Bronchial epithelial cell (primary cell): ENCODE results near the gene APCDD1. TPM values are rescaled to one million over a fixed set of nuclear protein-coding genes. Genes with fewer than 3 reads are reported as not detected.

Experiments
- DNase-seq: peaks from one replicate; pipeline ENCODE4 v3.0.0-alpha.2; 2010; ENCODE audit warnings: low read depth
- FAIRE-seq: peaks from 2 replicates; lab custom pipeline; 2011; peaks lifted over from hg19 to GRCh38; lab: Jason Lieb, UNC
- H3K27me3 ChIP-seq: 2 replicates; pipeline ENCODE4 v1.5.1; 2011; ENCODE audit warnings: low read length; ENCODE audit not compliant: control insufficient read depth, insufficient read depth
- H3K36me3 ChIP-seq: 2 replicates; pipeline ENCODE4 v1.5.1; 2011; ENCODE audit warnings: low read length; ENCODE audit not compliant: control insufficient read depth, insufficient read depth
- H3K4me3 ChIP-seq: 2 replicates; pipeline ENCODE4 v1.5.1; 2011; ENCODE audit warnings: mild to moderate bottlenecking, low read depth, low read length, control low read depth
- CTCF ChIP-seq: IDR thresholded peaks from 2 replicates; pipeline ENCODE4 v1.5.1; 2011; ENCODE audit warnings: mild to moderate bottlenecking, moderate library complexity, low read length, control low read depth, inconsistent platforms; ENCODE audit not compliant: insufficient read depth, severe bottlenecking
- total RNA-seq: library from RNA; depleted of rRNA; stranded (reverse); fragments of >200 nt; gene quantifications from 2 replicates; pipeline ENCODE4 v1.2.1, GENCODE V29; 2014

APCDD1 gene
- total RNA-seq, 1 donor from 2014 or later = under 0.01 TPM

- Histone ChIP-seq H3K36me3 (no peaks in the 10 kb centered on the region), H3K27me3 (peaks cover 5% of the 10 kb centered on the region), H3K4me3 (no peak overlapping the region)
- FAIRE-seq = no peak
- no peak for DNase-seq
- no peak for TF ChIP-seq CTCF
Measured at GRCh38 chr18:10422731-10423130, 31.7 kb upstream of the APCDD1 start.

- H3K36me3 ChIP-seq = no peaks in the 10 kb centered on the region
- H3K27me3 ChIP-seq = peaks cover 5% of the 10 kb centered on the region
- no peak for FAIRE-seq
- TF ChIP-seq CTCF = no peak
- no peak overlapping the region for H3K4me3 ChIP-seq
- DNase-seq = no peak
Measured at GRCh38 chr18:10424585-10425307, 29.7 kb upstream of the APCDD1 start.

GRCh38 chr18:10430677-10431076 lies 23.8 kb upstream of the APCDD1 start:
- FAIRE-seq = no peak
- no peak for TF ChIP-seq CTCF

GRCh38 chr18:10431680-10432079 lies 22.8 kb upstream of the APCDD1 start:
- no peak for TF ChIP-seq CTCF
- Histone ChIP-seq H3K27me3 (no peaks in the 10 kb centered on the region), H3K36me3 (no peaks in the 10 kb centered on the region), H3K4me3 (no peak overlapping the region)
- DNase-seq = no peak
- peak; percentile 83 for FAIRE-seq

More at GRCh38 chr18:10430677-10431076, 23.8 kb upstream of the APCDD1 start:
- no peak overlapping the region for H3K4me3 ChIP-seq
- H3K36me3 ChIP-seq = no peaks in the 10 kb centered on the region
- DNase-seq = no peak
- peaks cover 2% of the 10 kb centered on the region for H3K27me3 ChIP-seq

- Histone ChIP-seq H3K4me3 (no peak overlapping the region), H3K27me3 (no peaks in the 10 kb centered on the region), H3K36me3 (no peaks in the 10 kb centered on the region)
- no peak for TF ChIP-seq CTCF
- FAIRE-seq (no peak), DNase-seq (peak; percentile 81)
Measured at GRCh38 chr18:10432781-10433180, 21.7 kb upstream of the APCDD1 start.

GRCh38 chr18:10436160-10436559 lies 18.3 kb upstream of the APCDD1 start:
- TF ChIP-seq CTCF = no peak
- DNase-seq = no peak
- H3K36me3 ChIP-seq = no peaks in the 10 kb centered on the region
- no peak for FAIRE-seq
- no peaks in the 10 kb centered on the region for H3K27me3 ChIP-seq
- no peak overlapping the region for H3K4me3 ChIP-seq
